SK-N-SH (cell line): ENCODE results near the gene AHDC1.

Source experiments
- ELF1 ChIP-seq: IDR thresholded peaks from 2 replicates; pipeline ENCODE4 v1.4.0; 2012
- EP300 ChIP-seq, 2 experiments: IDR thresholded peaks; 2 replicates each; pipeline versions ENCODE4 v1.4.0 to v1.6.1; 2012; ENCODE audit warnings: borderline replicate concordance in 1 of 2, low read depth in 1 of 2, low read length in 1 of 2
- FOXJ3 ChIP-seq: sonication (generic); formaldehyde crosslinking; IDR thresholded peaks from 2 replicates; pipeline ENCODE4 v1.5.1; 2020; ENCODE audit warnings: mild to moderate bottlenecking, missing genetic modification reagents
- MAX ChIP-seq: IDR thresholded peaks from 2 replicates; pipeline ENCODE4 v1.4.0; 2012; ENCODE audit warnings: low read depth
- POLR2AphosphoS5 ChIP-seq: IDR thresholded peaks from 2 replicates; pipeline ENCODE4 v1.6.1; 2012; ENCODE audit warnings: low read depth, low read length
- RCOR1 ChIP-seq: fragments of 150-350 bp; IDR thresholded peaks from 2 replicates; pipeline ENCODE4 v1.6.1; 2017; ENCODE audit warnings: antibody characterized with exemption, low read length
- RXRA ChIP-seq: IDR thresholded peaks from 2 replicates; pipeline ENCODE4 v1.4.0; 2012; ENCODE audit warnings: low read depth, mild to moderate bottlenecking, borderline replicate concordance
- TEAD4 ChIP-seq: IDR thresholded peaks from 2 replicates; pipeline ENCODE4 v1.4.0; 2012; ENCODE audit warnings: mild to moderate bottlenecking, borderline replicate concordance; ENCODE audit not compliant: insufficient read depth
- YY1 ChIP-seq: IDR thresholded peaks from 2 replicates; pipeline ENCODE4 v1.4.0; 2012; ENCODE audit warnings: low read depth, mild to moderate bottlenecking
- TF ChIP-seq, protein P1 (sequence below): fragments of 200-600 bp; sonication (generic); IDR thresholded peaks from 2 replicates; pipeline ENCODE4 v1.6.1; 2017; ENCODE audit warnings: antibody characterized with exemption, mild to moderate bottlenecking, moderate library complexity

DNA sequence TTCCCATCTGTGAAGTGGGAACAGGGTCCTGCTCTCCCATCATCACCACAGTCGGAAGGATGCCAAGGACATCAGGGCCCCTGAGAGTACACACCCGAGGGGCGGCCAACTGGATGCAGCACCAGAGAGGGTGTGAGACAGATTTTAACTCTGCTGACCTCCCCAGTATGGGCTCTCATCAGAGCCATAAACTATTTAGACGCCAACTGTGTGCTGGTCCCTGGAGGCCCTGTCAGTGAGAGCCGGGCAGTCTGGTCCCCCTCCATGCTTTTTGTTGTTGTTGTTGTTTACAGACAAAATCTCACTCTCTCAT lies 29.3 kb upstream of the AHDC1 start:
- TF ChIP-seq ELF1 (no peak), RCOR1 (no peak), MAX (no peak), EP300 (IDR thresholded peaks at IDR 0.05; ENCODE audit: borderline replicate concordance in 1 of 2, low read depth in 1 of 2, low read length in 1 of 2) (no peak), POLR2AphosphoS5 (no peak), TEAD4 (no peak), YY1 (no peak), RXRA (no peak), FOXJ3 (no peak)
- TF ChIP-seq, protein P1, sequence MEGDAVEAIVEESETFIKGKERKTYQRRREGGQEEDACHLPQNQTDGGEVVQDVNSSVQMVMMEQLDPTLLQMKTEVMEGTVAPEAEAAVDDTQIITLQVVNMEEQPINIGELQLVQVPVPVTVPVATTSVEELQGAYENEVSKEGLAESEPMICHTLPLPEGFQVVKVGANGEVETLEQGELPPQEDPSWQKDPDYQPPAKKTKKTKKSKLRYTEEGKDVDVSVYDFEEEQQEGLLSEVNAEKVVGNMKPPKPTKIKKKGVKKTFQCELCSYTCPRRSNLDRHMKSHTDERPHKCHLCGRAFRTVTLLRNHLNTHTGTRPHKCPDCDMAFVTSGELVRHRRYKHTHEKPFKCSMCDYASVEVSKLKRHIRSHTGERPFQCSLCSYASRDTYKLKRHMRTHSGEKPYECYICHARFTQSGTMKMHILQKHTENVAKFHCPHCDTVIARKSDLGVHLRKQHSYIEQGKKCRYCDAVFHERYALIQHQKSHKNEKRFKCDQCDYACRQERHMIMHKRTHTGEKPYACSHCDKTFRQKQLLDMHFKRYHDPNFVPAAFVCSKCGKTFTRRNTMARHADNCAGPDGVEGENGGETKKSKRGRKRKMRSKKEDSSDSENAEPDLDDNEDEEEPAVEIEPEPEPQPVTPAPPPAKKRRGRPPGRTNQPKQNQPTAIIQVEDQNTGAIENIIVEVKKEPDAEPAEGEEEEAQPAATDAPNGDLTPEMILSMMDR: no peak
